Endothelial cell of umbilical vein (primary cell): ENCODE data around the gene NKX6-2.

Experiments
- CTCF ChIP-seq, 2 donors: IDR thresholded peaks; 1 replicate in 1 of 2; 2 replicates in 1 of 2; pipeline ENCODE4 v1.5.1; 2011; ENCODE audit warnings: low read length in 2 of 2, mild to moderate bottlenecking in 2 of 2, moderate library complexity in 2 of 2, control low read depth in 1 of 2, inconsistent platforms in 1 of 2, low read depth in 1 of 2; ENCODE audit not compliant: insufficient read depth in 1 of 2; ENCODE audit errors: extremely low read depth in 1 of 2
- FOS ChIP-seq: IDR thresholded peaks from 2 replicates; pipeline ENCODE4 v1.6.1; 2011; ENCODE audit warnings: mild to moderate bottlenecking, low read length, moderate library complexity, borderline replicate concordance; ENCODE audit not compliant: insufficient read depth
- POLR2A ChIP-seq: IDR thresholded peaks from 2 replicates; pipeline ENCODE4 v1.6.1; 2012; ENCODE audit warnings: low read depth, mild to moderate bottlenecking, control low read depth, low read length
- POLR2AphosphoS5 ChIP-seq: IDR thresholded peaks from 2 replicates; pipeline ENCODE4 v1.6.1; 2012; ENCODE audit warnings: low read depth, mild to moderate bottlenecking, control low read depth, low read length, moderate library complexity; ENCODE audit not compliant: insufficient read depth

- TF ChIP-seq FOS (no peak), POLR2A (no peak), CTCF (IDR thresholded peaks at IDR 0.05; ENCODE audit: extremely low read depth in 1 of 2, insufficient read depth in 1 of 2, low read depth in 1 of 2, low read length in 2 of 2) (no peak), POLR2AphosphoS5 (no peak)
Observed at GRCh38 chr10:132735923-132736391, 50.0 kb downstream of the NKX6-2 start.
